ENCODE measurements around the gene PDK3. TPM values are rescaled to one million over a fixed set of nuclear protein-coding genes. Genes with fewer than 3 reads are reported as not detected.

Gene PDK3
- total RNA-seq, 1 experiment from 2014 or later = 6.6 TPM

DNA sequence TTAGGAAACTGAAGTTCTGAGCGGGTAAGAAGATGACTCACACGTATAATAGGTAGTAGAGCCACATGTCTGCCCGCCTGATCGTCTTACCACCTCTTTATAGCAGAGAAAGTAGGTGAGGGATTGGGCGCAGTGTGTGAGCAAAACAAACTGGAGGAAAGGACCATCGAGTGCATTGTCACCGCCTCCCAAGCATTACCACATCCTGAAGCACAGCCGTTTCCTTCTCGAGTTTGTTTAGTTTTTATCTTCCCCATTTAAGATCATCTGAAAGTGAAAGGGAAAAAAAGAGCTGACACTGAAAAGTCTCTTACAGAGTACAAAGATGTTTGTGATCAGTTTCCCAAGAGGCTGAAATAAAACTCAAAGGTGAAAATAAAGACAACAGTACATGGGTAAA lies 14.8 kb downstream of the PDK3 start:
- Histone ChIP-seq H3K36me3 (ENCODE audit: insufficient read depth, low read length, poor library complexity, severe bottlenecking) (no peaks in the 10 kb centered on the region), H3K4me1 (ENCODE audit: insufficient read depth, low read length, poor library complexity, severe bottlenecking) (no peaks in the 10 kb centered on the region), H3K9me3 (ENCODE audit: low read depth, low read length, poor library complexity, severe bottlenecking) (no peaks in the 10 kb centered on the region), H3K27me3 (replicated peaks; ENCODE audit: insufficient read depth, low read depth, low read length, poor library complexity) (no peaks in the 10 kb centered on the region), H3K4me3 (ENCODE audit: low read depth, low read length, poor library complexity, severe bottlenecking) (no peak overlapping the region), H3K27ac (ENCODE audit: low read depth, low read length, poor library complexity, severe bottlenecking) (no peak overlapping the region)
- BruUV-seq (replicated peaks) = no TSS peak
- DNase-seq (ENCODE audit: low spot score) = no peak
- POLR2A ChIA-PET (ENCODE audit: low non-redundant PET) = no interaction called here
- TF ChIP-seq, protein P1, sequence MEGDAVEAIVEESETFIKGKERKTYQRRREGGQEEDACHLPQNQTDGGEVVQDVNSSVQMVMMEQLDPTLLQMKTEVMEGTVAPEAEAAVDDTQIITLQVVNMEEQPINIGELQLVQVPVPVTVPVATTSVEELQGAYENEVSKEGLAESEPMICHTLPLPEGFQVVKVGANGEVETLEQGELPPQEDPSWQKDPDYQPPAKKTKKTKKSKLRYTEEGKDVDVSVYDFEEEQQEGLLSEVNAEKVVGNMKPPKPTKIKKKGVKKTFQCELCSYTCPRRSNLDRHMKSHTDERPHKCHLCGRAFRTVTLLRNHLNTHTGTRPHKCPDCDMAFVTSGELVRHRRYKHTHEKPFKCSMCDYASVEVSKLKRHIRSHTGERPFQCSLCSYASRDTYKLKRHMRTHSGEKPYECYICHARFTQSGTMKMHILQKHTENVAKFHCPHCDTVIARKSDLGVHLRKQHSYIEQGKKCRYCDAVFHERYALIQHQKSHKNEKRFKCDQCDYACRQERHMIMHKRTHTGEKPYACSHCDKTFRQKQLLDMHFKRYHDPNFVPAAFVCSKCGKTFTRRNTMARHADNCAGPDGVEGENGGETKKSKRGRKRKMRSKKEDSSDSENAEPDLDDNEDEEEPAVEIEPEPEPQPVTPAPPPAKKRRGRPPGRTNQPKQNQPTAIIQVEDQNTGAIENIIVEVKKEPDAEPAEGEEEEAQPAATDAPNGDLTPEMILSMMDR (conservative IDR thresholded peaks at IDR 0.05; ENCODE audit: low read depth, low read length) = no peak
- no peak for TF ChIP-seq EZH2 (IDR thresholded peaks at IDR 0.05; ENCODE audit: borderline replicate concordance, low read depth, low read length, poor library complexity, severe bottlenecking)
- intact Hi-C loops (cut with micrococcal nuclease; ENCODE audit: unreplicated experiment) = no loop called here
- CTCF ChIA-PET = no interaction called here

DNA sequence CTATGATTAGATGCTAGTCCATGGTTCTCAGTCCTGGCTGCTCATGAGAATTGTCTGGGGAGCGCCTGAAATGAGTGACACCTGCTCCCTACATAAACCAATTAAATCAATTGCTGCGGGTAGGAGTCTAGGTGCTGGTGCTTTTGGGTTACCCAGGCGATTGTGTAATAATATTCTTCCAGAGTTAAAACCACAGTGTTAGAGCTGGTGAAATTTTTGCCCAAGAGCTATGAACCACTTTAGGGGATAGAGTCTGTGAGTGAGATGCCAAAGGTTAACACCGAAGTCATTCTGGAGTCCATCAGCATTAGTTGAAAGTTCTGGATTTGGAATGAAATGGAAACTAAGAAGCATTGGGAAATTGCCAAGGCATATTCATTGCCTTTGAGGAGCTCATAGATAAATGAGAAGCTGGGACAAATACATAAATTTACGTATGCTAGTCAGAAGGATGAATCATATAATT lies 15.3 kb downstream of the PDK3 start:
- H3K4me3 ChIP-seq (ENCODE audit: low read depth, low read length, poor library complexity, severe bottlenecking) = no peak overlapping the region
- POLR2A ChIA-PET (ENCODE audit: low non-redundant PET) = no interaction called here
- BruUV-seq (replicated peaks) = no TSS peak
- TF ChIP-seq, protein P1 (conservative IDR thresholded peaks at IDR 0.05; ENCODE audit: low read depth, low read length) = no peak
- TF ChIP-seq EZH2 (IDR thresholded peaks at IDR 0.05; ENCODE audit: borderline replicate concordance, low read depth, low read length, poor library complexity, severe bottlenecking) = no peak
- no peak overlapping the region for H3K27ac ChIP-seq (ENCODE audit: low read depth, low read length, poor library complexity, severe bottlenecking)
- no peaks in the 10 kb centered on the region for H3K9me3 ChIP-seq (ENCODE audit: low read depth, low read length, poor library complexity, severe bottlenecking)
- no peaks in the 10 kb centered on the region for H3K27me3 ChIP-seq (replicated peaks; ENCODE audit: insufficient read depth, low read depth, low read length, poor library complexity)
- no peaks in the 10 kb centered on the region for H3K36me3 ChIP-seq (ENCODE audit: insufficient read depth, low read length, poor library complexity, severe bottlenecking)
- H3K4me1 ChIP-seq (ENCODE audit: insufficient read depth, low read length, poor library complexity, severe bottlenecking) = no peaks in the 10 kb centered on the region
- intact Hi-C loops (cut with micrococcal nuclease; ENCODE audit: unreplicated experiment) = no loop called here
- DNase-seq (ENCODE audit: low spot score) = no peak
- CTCF ChIA-PET = no interaction called here

DNA sequence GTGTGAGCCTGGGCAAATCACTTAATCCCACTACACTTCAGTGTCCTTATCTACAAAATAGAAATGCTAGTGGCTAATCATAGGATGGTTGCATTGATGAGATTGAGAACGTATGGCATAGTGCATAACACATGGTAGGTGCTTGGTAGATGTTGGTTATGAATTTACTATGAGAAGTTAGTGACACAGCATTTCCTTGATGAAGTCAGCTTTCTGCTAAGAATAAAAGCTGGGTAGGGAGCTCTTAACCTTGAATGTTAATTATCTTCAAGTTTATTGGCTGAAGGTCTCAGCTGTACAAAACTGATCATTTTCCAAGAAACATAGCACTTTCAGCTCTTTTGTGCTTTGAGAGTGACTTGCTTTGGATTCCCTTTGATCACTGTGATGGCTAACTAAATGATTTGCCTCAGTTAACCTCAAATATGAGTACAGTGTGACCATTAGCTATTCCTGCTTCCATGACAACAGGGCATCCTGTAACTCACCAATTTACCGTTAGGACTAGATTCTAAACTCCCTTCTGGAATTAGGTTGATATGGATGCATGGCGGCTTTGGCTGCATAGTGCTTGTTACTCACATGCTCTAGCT lies 17.8 kb downstream of the PDK3 start:
- no peak overlapping the region for H3K4me3 ChIP-seq (ENCODE audit: low read depth, low read length, poor library complexity, severe bottlenecking)
- H3K4me1 ChIP-seq (ENCODE audit: insufficient read depth, low read length, poor library complexity, severe bottlenecking) = no peaks in the 10 kb centered on the region
- BruUV-seq (replicated peaks) = no TSS peak
- intact Hi-C loops (cut with micrococcal nuclease; ENCODE audit: unreplicated experiment) = no loop called here
- no peaks in the 10 kb centered on the region for H3K36me3 ChIP-seq (ENCODE audit: insufficient read depth, low read length, poor library complexity, severe bottlenecking)
- ChIA-PET POLR2A (ENCODE audit: low non-redundant PET) (no interaction called here), CTCF (no interaction called here)
- no peaks in the 10 kb centered on the region for H3K27me3 ChIP-seq (replicated peaks; ENCODE audit: insufficient read depth, low read depth, low read length, poor library complexity)
- no peaks in the 10 kb centered on the region for H3K9me3 ChIP-seq (ENCODE audit: low read depth, low read length, poor library complexity, severe bottlenecking)
- H3K27ac ChIP-seq (ENCODE audit: low read depth, low read length, poor library complexity, severe bottlenecking) = no peak overlapping the region
- TF ChIP-seq, protein P1 (conservative IDR thresholded peaks at IDR 0.05; ENCODE audit: low read depth, low read length) = no peak
- no peak for TF ChIP-seq EZH2 (IDR thresholded peaks at IDR 0.05; ENCODE audit: borderline replicate concordance, low read depth, low read length, poor library complexity, severe bottlenecking)
- no peak for DNase-seq (ENCODE audit: low spot score)

All from A673 (cell line).